ENCODE measurements around the gene ATXN1. TPM values are rescaled to one million over a fixed set of nuclear protein-coding genes. Genes with fewer than 3 reads are reported as not detected.

The ATXN1 gene
- total RNA-seq, 4 donors from 2014 or later = 42.4 to 74.9 (median 52.1) TPM

- intact Hi-C loops (cut with DNase I) = no loop called here
- no peak for TF ChIP-seq POLR2A (IDR thresholded peaks at IDR 0.05; ENCODE audit: low read depth)
- TF ChIP-seq CTCF (IDR thresholded peaks at IDR 0.05) = no peak
- no peak for TF ChIP-seq POLR2AphosphoS5 (IDR thresholded peaks at IDR 0.05)
- TF ChIP-seq EP300 (IDR thresholded peaks at IDR 0.05) = no peak
- H3K9me3 ChIP-seq = no peaks in the 10 kb centered on the region
- WGBS = 93% methylated on average over 14 of the region's 14 CpGs
- H3K36me3 ChIP-seq = peaks cover 5 to 36% (median 14%) of the 10 kb centered on the region in 4 donors
- H3K4me1 ChIP-seq = no peaks in the 10 kb centered on the region
- H3K27ac ChIP-seq (replicated peaks in 1 of 4) = no peak overlapping the region
- no peaks in the 10 kb centered on the region for H3K27me3 ChIP-seq
- no peak overlapping the region for H3K4me3 ChIP-seq
- no peak for DNase-seq (ENCODE audit: extremely low spot score)
Measured at GRCh38 chr6:16284472-16284871, 476.8 kb downstream of the ATXN1 start.

- Histone ChIP-seq H3K4me1 (peaks cover 10 to 14% (median 11%) of the 10 kb centered on the region in 4 donors), H3K36me3 (peaks cover 11 to 45% (median 22%) of the 10 kb centered on the region in 4 donors), H3K9me3 (no peaks in the 10 kb centered on the region), H3K27me3 (no peaks in the 10 kb centered on the region), H3K27ac (replicated peaks in 1 of 4) (no peak overlapping the region), H3K4me3 (no peak overlapping the region)
- no peak for DNase-seq (ENCODE audit: extremely low spot score)
- intact Hi-C loops (cut with DNase I) = no loop called here
- WGBS = 95% methylated on average over 4 of the region's 4 CpGs
- TF ChIP-seq POLR2AphosphoS5 (IDR thresholded peaks at IDR 0.05) = no peak
- TF ChIP-seq EP300 (IDR thresholded peaks at IDR 0.05) = no peak
- no peak for TF ChIP-seq POLR2A (IDR thresholded peaks at IDR 0.05; ENCODE audit: low read depth)
- no peak for TF ChIP-seq CTCF (IDR thresholded peaks at IDR 0.05)
Measured at GRCh38 chr6:16282370-16282769, 478.9 kb downstream of the ATXN1 start.

GRCh38 chr6:16279243-16279642, 482.0 kb downstream of the ATXN1 start:
- intact Hi-C loops (cut with DNase I) = no loop called here
- Histone ChIP-seq H3K36me3 (peaks cover 11 to 53% (median 24%) of the 10 kb centered on the region in 4 donors), H3K9me3 (no peaks in the 10 kb centered on the region), H3K4me3 (no peak overlapping the region), H3K27ac (replicated peaks in 1 of 4) (no peak overlapping the region), H3K27me3 (no peaks in the 10 kb centered on the region), H3K4me1 (peaks cover 17 to 23% (median 21%) of the 10 kb centered on the region in 4 donors)
- WGBS = 83% methylated on average over 5 of the region's 5 CpGs
- no peak for DNase-seq (ENCODE audit: extremely low spot score)
- no peak for TF ChIP-seq EP300 (IDR thresholded peaks at IDR 0.05)
- TF ChIP-seq POLR2AphosphoS5 (IDR thresholded peaks at IDR 0.05) = no peak
- TF ChIP-seq POLR2A (IDR thresholded peaks at IDR 0.05; ENCODE audit: low read depth) = no peak
- TF ChIP-seq CTCF (IDR thresholded peaks at IDR 0.05) = no peak

DNA sequence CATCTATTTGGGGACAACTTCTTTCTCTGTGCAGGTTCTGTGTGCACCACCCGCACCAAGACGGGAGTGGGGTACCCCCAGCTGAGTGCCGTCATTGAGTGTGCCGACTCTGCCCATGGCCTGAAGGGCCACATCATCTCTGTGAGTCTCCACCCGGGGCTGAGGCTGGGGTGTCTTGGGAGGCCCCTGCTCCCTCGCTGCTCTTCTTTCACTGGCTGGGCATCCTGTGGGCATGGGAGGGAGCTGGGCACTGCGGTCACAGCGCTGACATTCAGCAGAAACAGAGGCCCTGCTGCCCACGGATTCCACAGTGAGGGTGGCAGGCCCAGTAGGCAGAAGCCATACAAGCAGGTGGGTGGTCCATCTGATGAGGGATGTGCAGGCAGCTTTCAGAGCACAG, 482.5 kb downstream of the ATXN1 start:
- Histone ChIP-seq H3K9me3 (no peaks in the 10 kb centered on the region), H3K4me1 (peaks cover 17 to 23% (median 22%) of the 10 kb centered on the region in 4 donors), H3K4me3 (no peak overlapping the region), H3K27ac (replicated peaks in 1 of 4) (no peak overlapping the region), H3K27me3 (no peaks in the 10 kb centered on the region), H3K36me3 (peaks cover 11 to 55% (median 24%) of the 10 kb centered on the region in 4 donors)
- TF ChIP-seq POLR2A (IDR thresholded peaks at IDR 0.05; ENCODE audit: low read depth) = no peak
- no peak for TF ChIP-seq POLR2AphosphoS5 (IDR thresholded peaks at IDR 0.05)
- TF ChIP-seq CTCF (IDR thresholded peaks at IDR 0.05) = no peak
- no peak for TF ChIP-seq EP300 (IDR thresholded peaks at IDR 0.05)
- no peak for DNase-seq (ENCODE audit: extremely low spot score)
- 100% methylated on average over 2 of the region's 9 CpGs for WGBS
- intact Hi-C loops (cut with DNase I) = no loop called here
